A549 treated with Mapracorat at 1 μM for 4 hours (cell line): Measurements from ENCODE around the gene CCER1. TPM values are rescaled to one million over a fixed set of nuclear protein-coding genes. Genes with fewer than 3 reads are reported as not detected.

Source experiments
- total RNA-seq: library from RNA; stranded (reverse); fragments of 200-300 nt; extraction: Qiagen RNA extraction; gene quantifications from 5 replicates; pipeline ENCODE4 v1.2.3, GENCODE V29; 2022

CCER1 gene
- not detected in 5 replicates for total RNA-seq

GRCh38 chr12:90954921-90955320, at the start of gene CCER1:
TSS of gene CCER1 (minus strand) at chr12:90955176. CDS start at chr12:90954742, 434 bp downstream.

Other genes starting within 250 kb of the CCER1 start
- not detected in 5 replicates for gene EPYC, start 49.8 kb upstream of the CCER1 start, total RNA-seq
- not detected in 5 replicates for gene KERA, start 102.8 kb upstream of the CCER1 start, total RNA-seq
- gene LUM, start 156.3 kb upstream of the CCER1 start, total RNA-seq: 0.08 to 0.33 TPM (median 0.28 TPM) in 5 replicates
- gene DCN, start 227.6 kb upstream of the CCER1 start, total RNA-seq: not detected in 5 replicates